Non-pigmented ciliary epithelial cell (primary cell): ENCODE measurements around the gene PHACTR3.

Experiments
- DNase-seq: peaks from one replicate; pipeline ENCODE4 v3.0.0-alpha.2; 2010; ENCODE audit warnings: low read depth

The PHACTR3 gene

DNA sequence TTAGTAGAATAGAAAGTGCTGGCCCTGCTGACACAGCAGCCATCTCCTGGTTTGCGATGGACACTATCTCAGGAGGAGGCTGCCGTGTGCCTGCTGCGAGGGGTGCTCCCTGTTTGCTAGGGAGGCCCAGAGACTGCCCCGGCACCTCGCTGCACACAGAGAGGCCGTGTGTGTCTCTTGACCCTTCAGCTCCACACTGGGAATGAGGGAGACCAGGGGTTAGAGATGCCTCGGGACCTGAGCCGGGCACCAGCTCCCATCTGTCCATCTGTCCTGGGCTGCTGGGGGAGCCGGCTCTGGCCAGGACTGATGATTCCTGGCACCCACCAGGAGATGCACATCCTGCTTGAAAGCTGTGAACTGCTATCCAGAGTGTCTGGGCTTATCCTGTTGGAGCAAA is 18.2 kb downstream of the PHACTR3 start:
- no peak for DNase-seq

DNA sequence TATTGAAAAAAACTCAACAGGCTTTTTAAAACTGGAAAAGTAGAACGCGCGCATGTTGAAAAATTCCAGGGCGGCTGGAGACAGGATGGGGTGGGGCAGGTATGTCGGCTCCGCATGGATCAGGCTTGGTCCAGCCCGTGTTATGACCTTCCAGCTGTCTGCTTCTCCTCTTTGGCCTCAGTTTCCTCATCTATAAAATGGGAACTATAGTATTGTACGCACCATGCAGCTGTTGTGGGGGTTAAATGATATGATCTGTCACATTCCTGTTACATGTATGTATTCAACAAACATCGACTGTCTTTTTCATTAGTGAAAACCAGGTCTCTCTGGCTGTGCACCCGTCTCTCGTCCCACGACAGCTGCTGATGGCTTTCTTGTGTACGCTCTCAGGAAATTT is 18.8 kb downstream of the PHACTR3 start:
- DNase-seq: no peak

DNA sequence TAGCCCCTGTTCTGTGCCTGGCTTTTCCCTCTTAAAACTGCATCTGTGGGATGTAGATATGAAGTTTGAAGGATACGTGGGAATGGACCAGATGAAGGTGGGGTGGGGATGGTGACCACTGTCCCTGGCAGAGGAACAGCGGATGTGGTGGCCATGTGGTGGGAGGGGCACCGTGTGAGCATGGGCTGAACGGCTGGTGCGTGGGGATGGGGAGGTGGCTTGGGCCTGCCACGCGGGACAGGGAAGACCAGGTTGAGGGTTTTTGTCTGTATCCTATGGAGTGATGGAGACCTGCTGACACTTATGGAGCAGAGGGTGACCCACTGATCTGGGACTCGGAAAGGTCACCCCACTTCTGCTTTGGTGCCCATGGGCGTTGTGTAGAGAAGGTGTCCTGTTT is 19.2 kb downstream of the PHACTR3 start:
- no peak for DNase-seq

DNA sequence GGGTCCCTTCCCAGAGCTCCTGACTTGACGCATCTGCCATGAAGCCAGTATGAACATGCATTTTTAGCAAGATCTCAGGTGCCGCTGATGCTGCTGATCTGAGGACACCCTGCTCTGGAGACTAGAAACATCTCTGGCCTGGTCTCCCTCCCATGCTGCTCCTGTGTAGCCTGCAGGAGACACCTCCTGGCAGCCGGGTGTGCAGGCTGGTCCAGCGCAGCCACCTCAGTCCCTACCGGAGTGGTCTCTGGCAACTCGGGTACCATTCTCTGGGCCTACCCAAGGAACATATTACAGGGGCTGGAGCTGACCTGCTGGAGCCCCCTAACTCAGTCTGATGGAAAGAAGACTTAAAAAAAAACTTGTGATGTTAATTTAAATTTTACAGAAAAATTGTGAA is 20.1 kb downstream of the PHACTR3 start:
- no peak for DNase-seq

DNA sequence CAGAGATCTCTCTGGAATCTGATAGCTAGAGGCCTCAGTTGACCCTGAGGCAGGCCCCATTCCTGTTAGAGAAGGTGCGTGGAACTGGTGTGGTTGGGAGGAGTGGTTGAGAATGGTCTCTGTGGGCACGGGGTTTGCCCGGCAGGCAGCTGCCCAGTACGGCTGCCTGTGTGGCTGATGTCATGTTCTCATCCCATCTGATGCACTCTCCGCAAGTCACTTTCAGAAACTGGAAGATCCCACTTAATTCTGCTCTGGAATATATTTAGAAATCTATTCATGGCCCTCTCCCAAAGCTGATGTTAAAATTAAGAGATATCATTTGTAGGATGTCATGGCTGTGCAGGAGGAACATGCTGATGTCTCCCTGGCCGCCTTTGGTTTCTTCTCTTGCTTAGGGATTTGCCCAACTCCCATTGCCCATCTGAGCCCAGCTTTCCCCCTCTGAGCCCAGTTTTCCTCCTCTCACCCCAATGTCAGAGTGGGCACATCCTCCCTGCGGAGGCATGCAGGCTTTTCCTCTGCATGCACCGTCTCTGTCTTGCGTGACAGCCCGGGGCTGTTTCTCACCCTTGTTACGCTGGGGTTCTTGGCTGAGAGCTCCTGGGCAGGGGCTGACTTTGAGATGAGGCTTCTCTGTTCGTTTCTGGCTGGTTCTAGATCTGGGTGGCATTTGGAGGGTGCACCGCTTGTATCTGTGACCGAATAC is 21.0 kb downstream of the PHACTR3 start:
- no peak for DNase-seq

DNA sequence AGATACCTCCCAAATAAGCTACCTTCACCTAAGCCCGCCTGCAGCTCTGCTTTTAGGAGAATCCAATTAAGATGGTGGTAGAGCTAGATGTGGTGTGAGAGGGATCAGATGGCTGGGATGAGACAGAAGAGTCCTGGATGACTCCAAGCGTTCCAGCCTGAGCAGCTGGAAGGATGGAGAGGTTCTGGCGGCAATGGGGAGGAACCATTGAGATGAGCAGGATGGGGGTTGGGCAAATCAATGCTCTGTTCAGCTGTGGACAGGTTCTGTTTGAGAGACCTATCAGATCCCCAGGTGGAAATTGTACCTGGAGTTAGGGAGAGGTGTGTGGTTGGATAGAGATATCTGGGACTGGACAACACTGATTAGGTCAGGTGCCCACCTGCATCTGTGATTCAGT is 23.0 kb downstream of the PHACTR3 start:
- DNase-seq: no peak

DNA sequence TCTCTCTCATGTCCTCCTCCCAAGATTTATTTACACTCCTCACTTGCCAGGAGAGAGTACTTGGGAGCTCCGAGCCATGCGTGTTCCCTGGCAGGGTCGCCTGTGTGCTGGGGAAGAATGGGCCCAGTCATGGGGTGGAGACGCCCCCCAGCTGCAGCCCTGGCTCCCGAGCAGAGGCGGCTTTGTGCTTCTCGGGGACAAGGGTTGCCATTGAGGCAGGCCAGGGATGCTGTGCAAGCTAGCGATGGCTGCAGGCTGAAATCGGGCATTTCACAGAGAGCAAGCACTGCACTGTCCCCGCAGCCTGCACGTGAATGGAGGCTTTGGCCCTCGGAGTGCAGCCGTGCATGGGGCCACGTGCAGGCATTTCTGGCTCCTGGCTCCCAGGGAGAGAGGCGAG is 23.8 kb downstream of the PHACTR3 start:
- DNase-seq: no peak

GRCh38 chr20:59629141-59630045 is 25.1 kb downstream of the PHACTR3 start:
- DNase-seq: no peak

DNA sequence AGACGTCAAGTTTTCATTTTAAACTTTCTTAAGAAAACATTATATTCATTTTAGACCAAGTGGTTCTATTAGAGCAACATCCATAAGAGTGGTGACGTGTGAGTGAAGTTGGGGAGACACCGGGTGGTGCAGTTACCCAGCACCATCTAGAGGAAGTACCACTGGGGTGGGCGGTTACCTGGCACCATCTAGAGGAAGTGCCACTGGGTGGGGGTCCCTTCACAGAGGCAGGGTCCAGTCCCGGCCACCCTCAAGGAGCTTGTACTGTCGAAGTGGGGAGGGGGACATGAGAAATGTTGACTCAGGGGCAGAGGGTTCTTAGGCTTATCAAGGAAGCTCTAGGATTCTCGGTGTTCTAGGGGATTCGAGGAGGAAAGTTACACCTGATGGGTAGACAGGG is 26.2 kb downstream of the PHACTR3 start:
- no peak for DNase-seq

DNA sequence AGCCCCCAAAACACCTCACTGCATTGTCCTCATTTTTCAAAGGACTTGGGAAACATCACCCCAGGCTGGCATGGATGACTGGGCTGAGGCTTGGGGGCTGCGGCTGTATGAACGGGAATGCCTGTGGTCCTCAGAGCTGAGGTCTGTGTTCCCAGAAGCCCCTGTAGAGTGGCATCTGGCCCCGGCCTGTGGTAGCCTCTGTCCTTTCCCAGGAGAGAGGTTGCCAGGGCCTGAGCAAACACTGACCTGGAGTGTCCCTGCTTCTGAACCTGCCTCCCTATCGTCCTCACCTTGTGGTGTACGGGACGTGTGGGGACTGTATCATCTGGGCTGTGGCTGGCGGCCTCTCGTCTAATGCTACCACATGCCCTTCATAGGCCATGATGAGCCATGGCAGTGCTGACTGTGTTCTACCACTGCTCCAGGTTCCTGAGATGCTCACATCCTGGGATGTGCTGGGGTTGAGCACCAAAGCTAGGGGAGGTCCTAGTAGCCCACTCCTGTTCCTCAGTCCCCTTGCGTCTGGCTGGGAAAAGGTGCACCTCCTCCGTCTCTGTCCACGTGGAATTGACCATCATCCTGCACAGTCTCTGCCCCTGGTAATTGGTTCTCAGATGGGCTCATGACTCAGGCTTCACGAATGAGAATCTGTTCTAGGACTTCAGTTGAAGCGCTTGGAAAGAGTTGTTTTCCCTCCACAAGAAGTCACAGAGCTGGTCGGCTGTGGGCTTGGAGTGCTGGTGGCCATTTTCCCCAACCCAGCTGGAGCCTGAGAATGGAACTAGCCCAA is 27.6 kb downstream of the PHACTR3 start:
- no peak for DNase-seq

- DNase-seq: no peak
These were observed 28.3 kb downstream of the PHACTR3 start for GRCh38 chr20:59632541-59633113.

- no peak for DNase-seq
These were observed 29.4 kb downstream of the PHACTR3 start for GRCh38 chr20:59633656-59634251.

DNA sequence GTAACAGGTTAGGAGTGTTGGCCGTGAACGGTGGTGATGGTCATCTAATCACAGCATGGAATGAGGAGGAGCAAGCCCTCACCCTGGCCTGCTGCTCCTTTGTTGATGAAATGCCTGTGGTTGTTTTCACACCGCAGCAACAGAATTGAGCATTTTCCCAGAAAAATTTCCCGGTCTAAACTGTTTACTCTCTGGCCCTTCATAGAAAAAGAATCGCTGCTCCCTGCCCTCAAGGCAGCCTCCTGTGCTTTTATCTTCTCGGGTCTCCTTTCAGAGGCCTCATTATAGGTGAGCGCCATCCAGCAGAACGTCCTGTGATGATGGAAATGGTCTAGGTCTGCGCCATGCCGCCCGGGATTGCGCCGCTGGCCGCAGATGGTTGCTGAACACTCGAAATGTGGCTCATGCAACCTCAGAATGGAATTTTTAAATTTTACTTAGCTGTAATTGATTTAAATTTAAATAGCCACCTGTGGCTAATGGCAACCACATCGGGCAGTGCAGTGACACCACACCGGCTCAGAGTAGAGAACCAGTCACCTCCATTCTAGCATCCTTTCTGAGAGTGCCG is 30.2 kb downstream of the PHACTR3 start:
- no peak for DNase-seq

- DNase-seq: no peak
These were observed 32.5 kb downstream of the PHACTR3 start for GRCh38 chr20:59636766-59637370.

DNA sequence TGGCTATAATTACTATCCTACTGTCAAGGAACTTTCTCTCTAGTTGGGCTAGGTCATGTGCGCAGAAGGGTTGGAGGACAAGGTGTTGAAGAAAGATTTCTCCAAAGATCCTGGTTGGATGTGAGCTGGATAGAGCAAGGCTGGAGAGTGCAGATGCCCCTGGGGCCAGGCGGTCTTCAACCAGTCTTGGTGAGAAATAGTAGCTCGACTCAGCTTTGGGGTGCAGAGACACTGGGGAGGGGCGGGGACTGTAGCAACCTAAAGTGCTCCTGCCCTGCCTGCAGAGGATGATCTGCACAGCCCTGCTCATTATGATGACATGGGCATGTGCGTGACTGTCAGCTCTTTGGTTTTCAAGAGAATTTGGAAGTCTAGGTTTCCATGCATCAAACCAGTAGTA is 35.9 kb downstream of the PHACTR3 start:
- no peak for DNase-seq

GRCh38 chr20:59643615-59644061 is 39.3 kb downstream of the PHACTR3 start:
- no peak for DNase-seq

DNA sequence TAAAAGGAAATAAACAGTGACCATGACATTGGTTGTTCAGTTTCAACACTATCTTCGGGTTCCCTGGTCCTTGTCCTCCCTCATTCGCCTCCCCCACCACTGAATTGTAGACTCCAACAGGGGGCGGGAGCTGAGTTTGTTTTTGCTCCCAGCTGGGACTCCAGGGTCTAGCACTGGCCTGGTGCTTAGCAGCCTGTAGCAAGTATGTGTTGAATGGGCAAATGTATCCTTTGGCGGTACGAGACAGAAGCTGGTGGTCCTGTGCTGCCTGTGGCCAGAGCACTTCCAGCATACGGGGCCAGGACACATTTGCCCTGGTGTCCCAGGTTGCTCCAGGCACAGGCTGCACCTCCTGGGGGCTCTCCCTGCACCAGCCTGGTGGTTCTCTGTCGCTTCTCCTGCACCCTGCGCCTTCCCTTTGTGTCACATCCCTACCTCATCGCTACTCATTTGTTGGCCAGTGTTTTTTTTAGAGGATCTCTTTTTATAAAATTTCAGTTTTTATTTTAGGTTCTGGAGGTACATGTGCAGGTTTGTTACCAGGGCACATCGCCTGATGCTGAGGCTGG is 40.1 kb downstream of the PHACTR3 start:
- no peak for DNase-seq

DNA sequence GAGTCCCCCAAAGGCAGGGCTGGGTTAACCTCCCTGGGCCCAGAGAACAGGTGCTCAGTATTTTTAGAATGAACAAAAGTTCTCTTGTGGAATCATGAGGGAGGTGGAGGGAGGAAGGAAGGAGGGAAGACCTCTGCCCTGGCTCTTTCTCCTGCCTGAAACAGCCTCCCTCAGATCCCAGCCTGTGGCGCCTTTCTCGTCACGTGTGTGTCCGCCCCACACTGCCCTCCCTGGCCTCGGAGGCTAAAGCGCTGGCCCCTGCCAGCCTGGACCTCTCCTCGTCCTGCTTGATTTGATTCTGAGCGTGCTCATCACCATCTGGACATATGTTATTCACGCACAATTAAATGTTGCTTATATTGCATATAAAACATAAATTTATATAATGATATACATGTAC is 40.9 kb downstream of the PHACTR3 start:
- no peak for DNase-seq

GRCh38 chr20:59645761-59646171 is 41.4 kb downstream of the PHACTR3 start:
- DNase-seq: no peak

GRCh38 chr20:59646487-59646886 is 42.1 kb downstream of the PHACTR3 start:
- DNase-seq: no peak

DNA sequence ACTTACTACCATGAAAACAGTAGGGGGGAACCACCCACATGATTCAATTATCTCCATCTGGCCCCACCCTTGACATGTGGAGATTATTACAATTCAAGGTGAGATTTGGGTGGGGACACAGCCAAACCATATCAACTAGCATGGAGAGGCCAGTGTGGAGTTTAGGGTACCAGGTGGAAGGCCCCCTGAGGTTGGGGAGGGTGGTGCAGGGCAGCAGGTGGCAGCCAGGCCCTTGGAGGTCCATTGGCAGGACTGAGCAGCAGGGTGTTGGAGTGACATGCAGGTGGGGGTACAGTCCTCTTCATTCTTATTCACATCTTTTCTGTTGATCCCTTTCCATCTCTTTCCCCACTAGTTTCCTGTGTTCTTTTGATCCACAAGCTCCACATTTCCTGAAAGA is 42.9 kb downstream of the PHACTR3 start:
- no peak for DNase-seq
